IMR-90 (cell line): ENCODE results near the gene LRRC61. TPM values are rescaled to one million over a fixed set of nuclear protein-coding genes. Genes with fewer than 3 reads are reported as not detected.

ENCODE experiments used
- ATAC-seq: fragments of 200-7000 bp; cut with Tn5 transposase; 2 replicates; pipeline ENCODE4 v1.9.1; 2020; ENCODE audit warnings: low read depth, mild to moderate bottlenecking, moderate library complexity
- BruUV-seq: library from RNA; stranded (reverse); fragments of 400-500 nt; replicated peaks from 2 replicates; lab custom pipeline; 2021; lab: Mats Ljungman, UMichigan
- CTCF ChIA-PET: fragments of 300-600 bp; formaldehyde crosslinking; extraction: SDS; loops from one replicate; lab custom pipeline; 2021; ENCODE audit warnings: antibody characterized with exemption; lab: Yijun Ruan, JAX
- POLR2A ChIA-PET: fragments of 300-600 bp; sonication (Branson Sonifier 250); formaldehyde crosslinking; loops from one replicate; lab custom pipeline; 2022; ENCODE audit warnings: antibody characterized with exemption; ENCODE audit not compliant: unreplicated experiment; lab: Charles Lee
- DNase-seq: peaks from one replicate; pipeline ENCODE4 v3.0.0; 2013
- H2AFZ ChIP-seq: replicated peaks from 2 replicates; pipeline ENCODE3; 2013; ENCODE audit warnings: low read length, mild to moderate bottlenecking; ENCODE audit not compliant: poor library complexity
- H2AK5ac ChIP-seq: 2 replicates; pipeline ENCODE4 v1.6.1; 2013; ENCODE audit warnings: low read depth, low read length, inconsistent platforms
- H2AK9ac ChIP-seq: replicated peaks from 2 replicates; pipeline ENCODE3; 2013; ENCODE audit warnings: mild to moderate bottlenecking, low read depth, low read length, moderate library complexity; ENCODE audit not compliant: poor library complexity
- H2BK120ac ChIP-seq: 2 replicates; pipeline ENCODE4 v1.6.1; 2013; ENCODE audit warnings: low read depth, low read length, inconsistent platforms
- H2BK15ac ChIP-seq: 3 replicates; pipeline ENCODE4 v1.6.1; 2013; ENCODE audit warnings: low read depth, low read length, inconsistent platforms
- H2BK20ac ChIP-seq: 2 replicates; pipeline ENCODE4 v1.6.1; 2013; ENCODE audit warnings: low read depth, mild to moderate bottlenecking, inconsistent platforms, low read length, moderate library complexity
- H2BK5ac ChIP-seq: 2 replicates; pipeline ENCODE4 v1.6.1; 2013; ENCODE audit warnings: mild to moderate bottlenecking, low read depth, low read length, inconsistent platforms; ENCODE audit not compliant: poor library complexity, severe bottlenecking
- H3K14ac ChIP-seq: replicated peaks from 2 replicates; pipeline ENCODE4 v1.6.1; 2013; ENCODE audit warnings: low read depth, low read length, inconsistent platforms
- H3K18ac ChIP-seq: 2 replicates; pipeline ENCODE4 v1.6.1; 2013; ENCODE audit warnings: low read depth, low read length, control low read depth
- H3K23ac ChIP-seq: 2 replicates; pipeline ENCODE4 v1.6.1; 2013; ENCODE audit warnings: low read depth, low read length, inconsistent platforms
- H3K27ac ChIP-seq: 2 replicates; pipeline ENCODE4 v1.5.1; 2013; ENCODE audit warnings: mild to moderate bottlenecking, control low read depth, low read length; ENCODE audit not compliant: insufficient read depth
- H3K27me3 ChIP-seq: 2 replicates; pipeline ENCODE4 v1.6.1; 2013; ENCODE audit warnings: low read length; ENCODE audit not compliant: control insufficient read depth, insufficient read depth
- H3K36me3 ChIP-seq: 2 replicates; pipeline ENCODE4 v1.6.1; 2013; ENCODE audit warnings: low read length, mixed read lengths; ENCODE audit not compliant: control insufficient read depth, insufficient read depth
- H3K4ac ChIP-seq: 2 replicates; pipeline ENCODE4 v1.6.1; 2013; ENCODE audit warnings: low read depth, low read length, inconsistent platforms
- H3K4me1 ChIP-seq: 2 replicates; pipeline ENCODE4 v1.6.1; 2013; ENCODE audit warnings: low read length, mixed read lengths; ENCODE audit not compliant: control insufficient read depth, insufficient read depth
- H3K4me2 ChIP-seq: 2 replicates; pipeline ENCODE4 v1.6.1; 2013; ENCODE audit warnings: low read depth, mild to moderate bottlenecking, control low read depth, low read length, moderate library complexity
- H3K4me3 ChIP-seq: 2 replicates; pipeline ENCODE4 v1.5.1; 2013; ENCODE audit warnings: low read depth, mild to moderate bottlenecking, control low read depth, low read length, moderate library complexity; ENCODE audit not compliant: insufficient read depth
- H3K56ac ChIP-seq: 2 replicates; pipeline ENCODE4 v1.6.1; 2013; ENCODE audit warnings: low read length, inconsistent platforms; ENCODE audit not compliant: insufficient read depth; ENCODE audit errors: extremely low read depth
- H3K79me1 ChIP-seq, 2 experiments: 2 replicates each; pipeline ENCODE4 v1.6.1; 2013; ENCODE audit warnings: low read length in 2 of 2, inconsistent platforms in 1 of 2, low read depth in 1 of 2
- H3K9ac ChIP-seq: 2 replicates; pipeline ENCODE4 v1.6.1; 2013; ENCODE audit warnings: low read depth, low read length, control low read depth
- H3K9me1 ChIP-seq: 2 replicates; pipeline ENCODE4 v1.6.1; 2013; ENCODE audit warnings: low read length, inconsistent platforms; ENCODE audit not compliant: insufficient read depth
- H3K9me3 ChIP-seq: 2 replicates; pipeline ENCODE4 v1.6.1; 2013; ENCODE audit warnings: low read length; ENCODE audit not compliant: control insufficient read depth, insufficient read depth
- H4K20me1 ChIP-seq: 2 replicates; pipeline ENCODE4 v1.6.1; 2013; ENCODE audit warnings: low read length, inconsistent platforms; ENCODE audit not compliant: insufficient read depth
- H4K5ac ChIP-seq: 2 replicates; pipeline ENCODE4 v1.6.1; 2013; ENCODE audit warnings: mild to moderate bottlenecking, low read depth, low read length, control low read depth
- H4K8ac ChIP-seq, 2 experiments: 2 replicates each; pipeline ENCODE4 v1.6.1; 2013; ENCODE audit warnings: low read depth in 2 of 2, low read length in 2 of 2, control low read depth in 1 of 2, inconsistent platforms in 1 of 2
- H4K91ac ChIP-seq: 2 replicates; pipeline ENCODE4 v1.6.1; 2013; ENCODE audit warnings: low read depth, low read length, inconsistent platforms; ENCODE audit not compliant: insufficient read depth
- CEBPB ChIP-seq: IDR thresholded peaks from 2 replicates; pipeline ENCODE4 v1.6.1; 2012; ENCODE audit warnings: low read depth, low read length, improper control_type of control experiment
- CHD1 ChIP-seq: IDR thresholded peaks from 2 replicates; pipeline ENCODE4 v1.6.1; 2012; ENCODE audit warnings: low read depth, low read length, improper control_type of control experiment
- MAZ ChIP-seq: IDR thresholded peaks from 2 replicates; pipeline ENCODE4 v1.6.1; 2012; ENCODE audit warnings: low read depth, mild to moderate bottlenecking, low read length, improper control_type of control experiment, moderate library complexity, borderline replicate concordance
- NFE2L2 ChIP-seq: fragments of 150-350 bp; IDR thresholded peaks from 2 replicates; pipeline ENCODE4 v1.6.1; 2016; ENCODE audit warnings: low read depth, mild to moderate bottlenecking, low read length
- POLR2A ChIP-seq: IDR thresholded peaks from 2 replicates; pipeline ENCODE4 v1.6.1; 2012; ENCODE audit warnings: mild to moderate bottlenecking, low read depth, low read length
- SMC3 ChIP-seq: fragments of 150-350 bp; IDR thresholded peaks from 2 replicates; pipeline ENCODE4 v1.6.1; 2016; ENCODE audit warnings: low read depth, mild to moderate bottlenecking, antibody characterized with exemption, low read length, moderate library complexity
- dilution Hi-C: fragments of 300-500 bp; cut with HindIII; formaldehyde crosslinking; loops from one replicate; pipeline ENCODE4 v1.14.3; 2018; ENCODE audit warnings: low sequenced_read_pairs; ENCODE audit not compliant: unreplicated experiment
- in situ Hi-C: fragments of 300-500 bp; cut with MboI; formaldehyde crosslinking; loops from 3 replicates; pipeline ENCODE4 v1.14.3; 2019; ENCODE audit warnings: low sequenced_read_pairs, inconsistent platforms, mixed read lengths
- intact Hi-C: fragments of 100-400 bp; cut with micrococcal nuclease; formaldehyde crosslinking; loops from 2 replicates; pipeline ENCODE4 v1.10.0; 2022
- polyA plus RNA-seq, 3 experiments: library from polyadenylated mRNA; depleted of rRNA; stranded (reverse); fragments of >200 nt; gene quantifications; 2 replicates each; pipeline ENCODE4 v1.2.3, GENCODE V29; 2012; ENCODE audit warnings: low replicate concordance in 1 of 3
- total RNA-seq: library from RNA; depleted of rRNA; stranded (reverse); fragments of >200 nt; gene quantifications from 2 replicates; pipeline ENCODE4 v1.2.3, GENCODE V29; 2012
- TF ChIP-seq, protein P1 (sequence below): fragments of 150-350 bp; IDR thresholded peaks from 2 replicates; pipeline ENCODE4 v1.6.1; 2016; ENCODE audit warnings: low read depth, mild to moderate bottlenecking, low read length, moderate library complexity, borderline replicate concordance

LRRC61 gene
- total and polyA plus RNA-seq, 2 of the 4 experiments (the other 2 are of a cell fraction): 0.07 TPM; not detected in 1

GRCh38 chr7:150344299-150344698 lies 21.1 kb downstream of the LRRC61 start:
- CTCF ChIA-PET: interaction anchor here (0.7 kb wide), 1 partner anchor 865 kb away, joined by 4 read pairs; no protein-coding TSS in a partner anchor
- no peak for DNase-seq
- no peak overlapping the region for H4K5ac ChIP-seq
- no peak overlapping the region for H2AFZ ChIP-seq
- H3K18ac ChIP-seq: no peak overlapping the region
- H3K27me3 ChIP-seq: peaks cover 31% of the 10 kb centered on the region
- H4K8ac ChIP-seq: no peak overlapping the region
- no peak overlapping the region for H2BK120ac ChIP-seq
- H3K4ac ChIP-seq: no peak overlapping the region
- in situ Hi-C loops: no loop called here
- 0 out of 2 replicates have a peak, but pooled peaks cover 3% of the 10 kb centered on the region for H4K20me1 ChIP-seq
- no peak overlapping the region for H3K9ac ChIP-seq
- no peak overlapping the region for H2BK20ac ChIP-seq
- no peak overlapping the region for H2BK15ac ChIP-seq
- H3K36me3 ChIP-seq: no peaks in the 10 kb centered on the region
- peaks cover 15% of the 10 kb centered on the region for H3K4me1 ChIP-seq
- peaks cover 16% of the 10 kb centered on the region for H3K9me3 ChIP-seq
- H3K4me3 ChIP-seq: no peak overlapping the region
- H3K4me2 ChIP-seq: no peak overlapping the region
- H3K27ac ChIP-seq: no peak overlapping the region
- no TSS peak for BruUV-seq
- TF ChIP-seq SMC3 (no peak), CEBPB (no peak), CHD1 (no peak), MAZ (no peak), NFE2L2 (no peak), POLR2A (no peak)
- TF ChIP-seq, protein P1, sequence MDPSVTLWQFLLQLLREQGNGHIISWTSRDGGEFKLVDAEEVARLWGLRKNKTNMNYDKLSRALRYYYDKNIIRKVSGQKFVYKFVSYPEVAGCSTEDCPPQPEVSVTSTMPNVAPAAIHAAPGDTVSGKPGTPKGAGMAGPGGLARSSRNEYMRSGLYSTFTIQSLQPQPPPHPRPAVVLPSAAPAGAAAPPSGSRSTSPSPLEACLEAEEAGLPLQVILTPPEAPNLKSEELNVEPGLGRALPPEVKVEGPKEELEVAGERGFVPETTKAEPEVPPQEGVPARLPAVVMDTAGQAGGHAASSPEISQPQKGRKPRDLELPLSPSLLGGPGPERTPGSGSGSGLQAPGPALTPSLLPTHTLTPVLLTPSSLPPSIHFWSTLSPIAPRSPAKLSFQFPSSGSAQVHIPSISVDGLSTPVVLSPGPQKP: no peak
- no peak overlapping the region for H3K23ac ChIP-seq
- no peak overlapping the region for H3K56ac ChIP-seq
- dilution Hi-C loops: no loop called here
- H3K79me1 ChIP-seq: no peaks in the 10 kb centered on the region
- H2BK5ac ChIP-seq: no peak overlapping the region
- no peak overlapping the region for H2AK9ac ChIP-seq
- H3K14ac ChIP-seq: no peak overlapping the region
- peaks cover under 1% of the 10 kb centered on the region; the same call in 1 of the 2 replicates for H3K9me1 ChIP-seq
- ATAC-seq: no peak
- no peak overlapping the region for H2AK5ac ChIP-seq
- POLR2A ChIA-PET: no interaction called here
- no peak overlapping the region for H4K91ac ChIP-seq
- intact Hi-C loops: no loop called here
